ENCODE data around the gene BCAP29.
"Not testable (repeated sequence)": the region's sequence is repeated elsewhere in the genome, so short reads cannot be mapped to it uniquely, and the experiment has no call there.

BCAP29 gene

GRCh38 chr7:107628461-107629064, 48.5 kb downstream of the BCAP29 start:
- DNase-seq, result no peak

- DNase-seq, result no peak
Observed at GRCh38 chr7:107630342-107630741, 50.3 kb downstream of the BCAP29 start.

GRCh38 chr7:107631588-107632491, 51.8 kb downstream of the BCAP29 start:
- no peak for DNase-seq

- no peak for DNase-seq
Observed at GRCh38 chr7:107632492-107632865, 52.4 kb downstream of the BCAP29 start.

- no peak for DNase-seq
Observed at GRCh38 chr7:107638594-107638993, 58.5 kb downstream of the BCAP29 start.

GRCh38 chr7:107639070-107639469, 59.0 kb downstream of the BCAP29 start:
- not testable (repeated sequence) for DNase-seq

GRCh38 chr7:107641676-107642075, 61.6 kb downstream of the BCAP29 start:
- DNase-seq, result no peak

GRCh38 chr7:107642501-107642900, 62.5 kb downstream of the BCAP29 start:
- DNase-seq, result no peak

- DNase-seq, result no peak
Observed at GRCh38 chr7:107643407-107643806, 63.4 kb downstream of the BCAP29 start.

- DNase-seq, result no peak
Observed at GRCh38 chr7:107643938-107644308, 63.9 kb downstream of the BCAP29 start.

- no peak for DNase-seq
Observed at GRCh38 chr7:107644309-107644974, 64.4 kb downstream of the BCAP29 start.

- DNase-seq, result no peak
Observed at GRCh38 chr7:107652642-107653041, 72.6 kb downstream of the BCAP29 start.

GRCh38 chr7:107658467-107658866, 78.4 kb downstream of the BCAP29 start:
- DNase-seq, result no peak

- DNase-seq, result no peak
Observed at GRCh38 chr7:107659666-107660065, 79.6 kb downstream of the BCAP29 start.

- no peak for DNase-seq
Observed at GRCh38 chr7:107660381-107661080, 80.5 kb downstream of the BCAP29 start, which contains the start of gene SLC26A4. Gene SLC26A4 (plus strand): TSS chr7:107660828. CDS start chr7:107661642, 814 bp downstream.

- DNase-seq, result peak; percentile 8
Observed at GRCh38 chr7:107661081-107661864, 81.2 kb downstream of the BCAP29 start.

GRCh38 chr7:107661865-107662379, 81.9 kb downstream of the BCAP29 start:
- DNase-seq, result no peak

GRCh38 chr7:107663196-107663595, 83.2 kb downstream of the BCAP29 start:
- no peak for DNase-seq

GRCh38 chr7:107666790-107667189, 86.7 kb downstream of the BCAP29 start:
- no peak for DNase-seq

- no peak for DNase-seq
Observed at GRCh38 chr7:107667341-107667740, 87.3 kb downstream of the BCAP29 start.

- DNase-seq, result no peak
Observed at GRCh38 chr7:107668296-107668695, 88.2 kb downstream of the BCAP29 start.
